Retinal pigment epithelial cell (primary cell): ENCODE data around the gene RLF.

Experiments
- DNase-seq: peaks from one replicate; pipeline ENCODE4 v3.0.0-alpha.2; 2010; ENCODE audit warnings: low read depth
- H3K4me3 ChIP-seq: 2 replicates; pipeline ENCODE4 v1.5.1; 2011; ENCODE audit warnings: mild to moderate bottlenecking, low read length, control low read depth, moderate library complexity
- CTCF ChIP-seq: conservative IDR thresholded peaks from 2 replicates; pipeline ENCODE4 v1.5.1; 2011; ENCODE audit warnings: low read depth, low read length, control low read depth, inconsistent platforms

Gene RLF, protein sequence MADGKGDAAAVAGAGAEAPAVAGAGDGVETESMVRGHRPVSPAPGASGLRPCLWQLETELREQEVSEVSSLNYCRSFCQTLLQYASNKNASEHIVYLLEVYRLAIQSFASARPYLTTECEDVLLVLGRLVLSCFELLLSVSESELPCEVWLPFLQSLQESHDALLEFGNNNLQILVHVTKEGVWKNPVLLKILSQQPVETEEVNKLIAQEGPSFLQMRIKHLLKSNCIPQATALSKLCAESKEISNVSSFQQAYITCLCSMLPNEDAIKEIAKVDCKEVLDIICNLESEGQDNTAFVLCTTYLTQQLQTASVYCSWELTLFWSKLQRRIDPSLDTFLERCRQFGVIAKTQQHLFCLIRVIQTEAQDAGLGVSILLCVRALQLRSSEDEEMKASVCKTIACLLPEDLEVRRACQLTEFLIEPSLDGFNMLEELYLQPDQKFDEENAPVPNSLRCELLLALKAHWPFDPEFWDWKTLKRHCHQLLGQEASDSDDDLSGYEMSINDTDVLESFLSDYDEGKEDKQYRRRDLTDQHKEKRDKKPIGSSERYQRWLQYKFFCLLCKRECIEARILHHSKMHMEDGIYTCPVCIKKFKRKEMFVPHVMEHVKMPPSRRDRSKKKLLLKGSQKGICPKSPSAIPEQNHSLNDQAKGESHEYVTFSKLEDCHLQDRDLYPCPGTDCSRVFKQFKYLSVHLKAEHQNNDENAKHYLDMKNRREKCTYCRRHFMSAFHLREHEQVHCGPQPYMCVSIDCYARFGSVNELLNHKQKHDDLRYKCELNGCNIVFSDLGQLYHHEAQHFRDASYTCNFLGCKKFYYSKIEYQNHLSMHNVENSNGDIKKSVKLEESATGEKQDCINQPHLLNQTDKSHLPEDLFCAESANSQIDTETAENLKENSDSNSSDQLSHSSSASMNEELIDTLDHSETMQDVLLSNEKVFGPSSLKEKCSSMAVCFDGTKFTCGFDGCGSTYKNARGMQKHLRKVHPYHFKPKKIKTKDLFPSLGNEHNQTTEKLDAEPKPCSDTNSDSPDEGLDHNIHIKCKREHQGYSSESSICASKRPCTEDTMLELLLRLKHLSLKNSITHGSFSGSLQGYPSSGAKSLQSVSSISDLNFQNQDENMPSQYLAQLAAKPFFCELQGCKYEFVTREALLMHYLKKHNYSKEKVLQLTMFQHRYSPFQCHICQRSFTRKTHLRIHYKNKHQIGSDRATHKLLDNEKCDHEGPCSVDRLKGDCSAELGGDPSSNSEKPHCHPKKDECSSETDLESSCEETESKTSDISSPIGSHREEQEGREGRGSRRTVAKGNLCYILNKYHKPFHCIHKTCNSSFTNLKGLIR (N-terminal part only)

DNA sequence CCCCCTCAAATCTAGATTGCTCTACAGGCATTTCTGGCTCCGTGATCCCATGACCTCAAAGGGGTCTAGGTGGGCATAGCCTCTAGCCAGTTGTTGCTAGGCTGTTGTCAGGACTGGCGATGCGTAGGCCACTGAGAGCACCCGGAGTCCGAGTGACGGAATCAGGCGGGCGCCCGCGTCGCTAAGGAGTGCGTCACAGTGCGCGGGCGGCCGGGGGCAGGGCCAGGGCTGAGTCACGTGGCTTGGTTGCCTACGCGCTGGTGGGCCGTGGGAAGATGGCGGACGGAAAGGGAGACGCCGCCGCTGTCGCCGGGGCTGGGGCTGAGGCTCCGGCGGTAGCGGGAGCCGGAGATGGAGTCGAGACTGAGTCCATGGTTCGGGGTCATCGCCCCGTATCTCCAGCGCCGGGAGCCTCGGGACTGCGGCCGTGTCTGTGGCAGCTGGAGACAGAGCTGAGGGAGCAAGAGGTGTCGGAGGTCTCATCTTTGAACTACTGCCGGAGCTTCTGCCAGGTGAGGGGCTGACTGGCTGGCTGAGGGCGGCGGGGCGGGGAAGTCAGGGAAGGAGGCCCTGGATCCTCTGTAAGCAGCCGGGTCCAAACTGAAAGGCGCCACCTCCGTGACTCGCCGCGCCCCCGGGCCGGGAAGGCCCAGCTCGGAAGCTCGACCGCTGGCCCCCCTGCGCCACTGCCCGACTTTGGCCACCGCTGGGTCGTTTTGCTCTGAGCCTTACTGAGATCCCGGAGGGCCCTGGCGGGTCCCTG is at the start of gene RLF:
TSS of gene RLF (plus strand) at position 263 of the 763 bp plus-strand sequence. CDS start at position 276, 13 bp downstream.
- no peak for TF ChIP-seq CTCF
- H3K4me3 ChIP-seq, result peak within 1 kb of the TSS; percentile 88
- DNase-seq, result peak; percentile 69

DNA sequence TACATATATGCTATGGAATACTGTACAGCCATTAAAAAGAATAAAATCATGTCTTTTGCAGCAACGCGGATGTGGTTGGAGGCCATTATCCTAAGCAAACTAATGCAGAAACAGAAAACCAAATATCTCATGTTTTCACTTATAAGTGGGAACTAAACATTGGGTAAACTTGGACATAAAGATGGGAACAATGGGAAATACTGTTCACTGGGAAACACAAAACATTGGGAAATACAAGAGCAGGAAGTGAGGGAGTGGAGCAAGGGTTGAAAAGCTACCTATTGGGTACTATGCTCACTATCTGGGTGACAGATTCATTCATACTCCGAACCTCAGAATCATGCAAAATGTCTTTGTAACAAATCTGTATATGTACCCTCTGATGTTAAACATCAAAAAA is 46.8 kb upstream of the RLF start:
- no peak for DNase-seq
- no peak for TF ChIP-seq CTCF
- H3K4me3 ChIP-seq, result no peak overlapping the region

GRCh38 chr1:40120128-40120527 is 41.1 kb upstream of the RLF start:
- TF ChIP-seq CTCF, result no peak
- no peak for DNase-seq

DNA sequence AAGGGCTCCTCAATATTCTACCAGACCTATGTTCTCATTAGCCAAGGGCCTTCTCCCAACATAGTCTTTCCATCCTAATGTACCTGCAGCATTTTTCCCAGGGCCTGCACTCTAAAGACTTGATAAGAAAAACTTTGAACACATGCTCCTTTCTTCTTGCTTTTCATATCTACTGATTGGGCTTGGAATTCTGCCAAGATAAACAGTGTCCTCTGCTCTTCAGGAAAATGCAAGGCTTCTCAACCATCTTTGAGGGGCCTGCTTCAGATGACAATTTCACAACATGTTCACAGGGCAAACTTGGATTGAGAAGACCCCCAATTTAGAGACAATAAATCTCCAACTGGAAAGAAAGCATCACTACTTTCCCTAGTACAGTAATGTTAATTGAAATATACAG is 38.3 kb upstream of the RLF start:
- TF ChIP-seq CTCF, result no peak
- no peak for DNase-seq
- no peak overlapping the region for H3K4me3 ChIP-seq

More at GRCh38 chr1:40120128-40120527, 41.1 kb upstream of the RLF start:
- H3K4me3 ChIP-seq, result no peak overlapping the region

DNA sequence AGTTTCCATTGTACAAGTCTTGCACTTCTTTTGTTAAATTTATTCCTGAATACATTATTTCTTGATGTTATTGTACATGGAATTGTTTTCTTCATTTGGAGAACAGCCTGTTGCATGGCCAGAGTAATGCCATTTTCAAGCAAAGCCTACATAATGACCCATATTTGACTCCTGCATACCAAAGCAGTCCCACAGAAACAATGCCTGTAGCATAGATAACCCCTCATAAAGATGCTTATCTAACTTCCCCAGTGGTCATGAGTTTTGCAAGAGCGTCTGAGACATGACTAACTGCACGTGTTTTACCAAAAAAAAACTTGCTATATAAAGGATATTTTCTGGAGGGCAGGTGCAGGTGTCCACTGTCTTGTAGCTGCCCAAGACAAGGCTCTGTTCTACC is 30.3 kb upstream of the RLF start:
- DNase-seq, result no peak
- TF ChIP-seq CTCF, result no peak
- no peak overlapping the region for H3K4me3 ChIP-seq
